Left lung (tissue), 10 donors: ENCODE results near the gene BEAN1. TPM values are rescaled to one million over a fixed set of nuclear protein-coding genes. Genes with fewer than 3 reads are reported as not detected.

ENCODE experiments used
- ATAC-seq: fragments of 200-7000 bp; cut with Tn5 transposase; one replicate; pipeline ENCODE4 v1.9.1; 2020; ENCODE audit warnings: moderate library complexity
- DNase-seq, 4 donors: peaks; one replicate each; pipeline ENCODE4 v3.0.0-alpha.2; 2013 to 2020
- H3K27ac ChIP-seq, 2 donors: fragments of 200-600 bp; sonication (generic) in 1 of 2; one replicate each; pipeline versions ENCODE4 v1.5.0 to v1.8.0; 2020 to 2021
- H3K27me3 ChIP-seq, 2 donors: fragments of 200-600 bp; sonication (generic) in 1 of 2; one replicate each; pipeline versions ENCODE4 v1.5.0 to v1.8.0; 2020 to 2021
- H3K36me3 ChIP-seq, 2 donors: fragments of 200-600 bp; sonication (generic) in 1 of 2; one replicate each; pipeline versions ENCODE4 v1.5.0 to v1.8.0; 2020 to 2021
- H3K4me1 ChIP-seq, 2 donors: fragments of 200-600 bp; one replicate each; pipeline ENCODE4 v1.8.0; 2021
- H3K4me3 ChIP-seq, 2 donors: fragments of 200-600 bp; sonication (generic) in 1 of 2; one replicate each; pipeline versions ENCODE4 v1.5.0 to v1.8.0; 2020 to 2021; ENCODE audit warnings: mild to moderate bottlenecking in 1 of 2
- H3K9me3 ChIP-seq, 2 donors: fragments of 200-600 bp; sonication (generic) in 1 of 2; one replicate each; pipeline versions ENCODE4 v1.5.0 to v1.8.0; 2020 to 2021
- intact Hi-C, 2 donors: fragments of 100-400 bp; cut with DNase I; formaldehyde crosslinking; loops; one replicate each; pipeline versions ENCODE4 v1.11.2 to v1.14.2; 2022
- polyA plus RNA-seq, 6 donors: library from polyadenylated mRNA; unstranded; fragments of 120-200 nt; gene quantifications; one replicate each; pipeline ENCODE4 v1.2.1, GENCODE V29; 2013; ENCODE audit not compliant: insufficient read length in 6 of 6
- total RNA-seq, 2 donors: library from RNA; stranded (reverse); fragmentation: NEBNext Ultra II Directional; extraction: Animal tissue kit (Norgen Biotek cat#: 25700); gene quantifications; one replicate each; pipeline ENCODE4 v1.2.1, GENCODE V29; 2021
- TF ChIP-seq, protein P1 (sequence below), 2 donors: fragments of 200-600 bp; sonication (generic) in 1 of 2; IDR thresholded peaks; one replicate each; pipeline versions ENCODE4 v1.5.0 to v1.8.0; 2021; ENCODE audit warnings: antibody characterized with exemption in 2 of 2
- donor health status: DM: no; HTN: yes; CAD: no.
- donor health status: DM: no; HTN: no; CAD: no.

Gene BEAN1
- total and polyA plus RNA-seq, 8 donors = 0.65 to 13.6 (median 10.8) TPM

GRCh38 chr16:66430214-66430613, 3.1 kb downstream of the BEAN1 start:
- Histone ChIP-seq H3K36me3 (no peaks in the 10 kb centered on the region), H3K9me3 (no peaks in the 10 kb centered on the region), H3K27ac (no peak overlapping the region), H3K4me1 (peaks cover 11 to 18% of the 10 kb centered on the region in 2 donors), H3K27me3 (peaks cover 32 to 68% of the 10 kb centered on the region in 2 donors), H3K4me3 (no peak overlapping the region)
- ATAC-seq = no peak
- TF ChIP-seq, protein P1, sequence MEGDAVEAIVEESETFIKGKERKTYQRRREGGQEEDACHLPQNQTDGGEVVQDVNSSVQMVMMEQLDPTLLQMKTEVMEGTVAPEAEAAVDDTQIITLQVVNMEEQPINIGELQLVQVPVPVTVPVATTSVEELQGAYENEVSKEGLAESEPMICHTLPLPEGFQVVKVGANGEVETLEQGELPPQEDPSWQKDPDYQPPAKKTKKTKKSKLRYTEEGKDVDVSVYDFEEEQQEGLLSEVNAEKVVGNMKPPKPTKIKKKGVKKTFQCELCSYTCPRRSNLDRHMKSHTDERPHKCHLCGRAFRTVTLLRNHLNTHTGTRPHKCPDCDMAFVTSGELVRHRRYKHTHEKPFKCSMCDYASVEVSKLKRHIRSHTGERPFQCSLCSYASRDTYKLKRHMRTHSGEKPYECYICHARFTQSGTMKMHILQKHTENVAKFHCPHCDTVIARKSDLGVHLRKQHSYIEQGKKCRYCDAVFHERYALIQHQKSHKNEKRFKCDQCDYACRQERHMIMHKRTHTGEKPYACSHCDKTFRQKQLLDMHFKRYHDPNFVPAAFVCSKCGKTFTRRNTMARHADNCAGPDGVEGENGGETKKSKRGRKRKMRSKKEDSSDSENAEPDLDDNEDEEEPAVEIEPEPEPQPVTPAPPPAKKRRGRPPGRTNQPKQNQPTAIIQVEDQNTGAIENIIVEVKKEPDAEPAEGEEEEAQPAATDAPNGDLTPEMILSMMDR (IDR thresholded peaks at IDR 0.05) = no peak
- intact Hi-C loops = no loop called here
- DNase-seq = no peak

DNA sequence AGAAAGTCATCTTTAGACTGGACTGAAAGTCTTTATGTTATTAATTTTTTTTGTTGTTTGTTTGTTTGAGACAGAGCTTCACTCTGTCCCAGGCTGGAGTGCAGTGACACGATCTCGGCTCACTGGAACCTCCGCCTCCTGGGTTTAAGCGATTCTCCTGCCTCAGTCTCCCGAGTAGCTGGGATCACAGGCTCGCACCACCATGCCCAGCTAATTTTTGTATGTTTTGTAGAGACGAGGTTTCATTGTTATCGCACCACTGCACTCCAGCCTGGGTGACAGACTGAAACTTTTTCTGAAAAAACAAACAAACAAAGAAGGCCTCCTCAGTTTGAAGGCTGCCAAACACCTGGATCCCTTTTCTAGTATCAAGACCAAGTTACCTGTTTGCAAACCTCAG, 4.7 kb downstream of the BEAN1 start:
- TF ChIP-seq, protein P1 (IDR thresholded peaks at IDR 0.05) = no peak
- H3K27me3 ChIP-seq = peaks cover 17 to 52% of the 10 kb centered on the region in 2 donors

DNA sequence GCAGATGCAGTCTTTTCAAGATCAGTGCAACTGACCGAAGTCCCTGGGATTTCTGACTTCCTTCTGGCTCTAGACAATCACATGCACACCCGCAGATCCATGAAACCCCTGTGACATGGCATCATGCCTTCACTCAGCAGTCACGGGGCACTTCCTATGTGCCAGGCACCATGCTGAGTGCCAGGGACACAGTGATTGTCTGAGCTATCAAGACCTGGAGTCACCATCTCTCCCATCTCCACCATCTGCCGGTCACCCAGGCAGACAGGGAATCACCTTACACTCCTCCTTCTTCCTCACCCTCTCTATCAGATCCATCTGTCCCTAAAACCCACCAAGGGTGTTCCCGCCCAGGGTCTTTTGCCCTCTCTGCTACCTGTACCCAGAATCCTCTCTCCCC, 5.3 kb downstream of the BEAN1 start:
- H3K4me1 ChIP-seq = peaks cover 9% of the 10 kb centered on the region in 2 donors
- H3K9me3 ChIP-seq = no peaks in the 10 kb centered on the region
- no peak for ATAC-seq
- H3K4me3 ChIP-seq = no peak overlapping the region
- no peaks in the 10 kb centered on the region for H3K36me3 ChIP-seq
- H3K27ac ChIP-seq = no peak overlapping the region
- peaks cover 15 to 48% of the 10 kb centered on the region in 2 donors for H3K27me3 ChIP-seq
- TF ChIP-seq, protein P1 (IDR thresholded peaks at IDR 0.05) = no peak
- no peak for DNase-seq
- intact Hi-C loops = no loop called here

More for the DNA sequence above, 4.7 kb downstream of the BEAN1 start:
- Histone ChIP-seq H3K27ac (no peak overlapping the region), H3K9me3 (no peaks in the 10 kb centered on the region), H3K36me3 (no peaks in the 10 kb centered on the region), H3K4me3 (no peak overlapping the region), H3K4me1 (peaks cover 9 to 12% of the 10 kb centered on the region in 2 donors)
- ATAC-seq (no peak), DNase-seq (no peak)
- intact Hi-C loops = no loop called here

GRCh38 chr16:66434619-66435430, 7.7 kb downstream of the BEAN1 start:
- ATAC-seq = no peak
- intact Hi-C loops = no loop called here

GRCh38 chr16:66435896-66436295, 8.8 kb downstream of the BEAN1 start:
- TF ChIP-seq, protein P1 (IDR thresholded peaks at IDR 0.05) = no peak
- Histone ChIP-seq H3K36me3 (no peaks in the 10 kb centered on the region), H3K9me3 (no peaks in the 10 kb centered on the region), H3K4me3 (no peak overlapping the region), H3K27ac (no peak overlapping the region), H3K4me1 (no peaks in the 10 kb centered on the region), H3K27me3 (peaks cover 0 to 19% of the 10 kb centered on the region in 2 donors)
- DNase-seq = no peak
- intact Hi-C loops = no loop called here
- ATAC-seq = no peak

More at GRCh38 chr16:66434619-66435430, 7.7 kb downstream of the BEAN1 start:
- no peak for DNase-seq
- H3K27ac ChIP-seq = no peak overlapping the region
- TF ChIP-seq, protein P1 (IDR thresholded peaks at IDR 0.05) = no peak
- no peak overlapping the region for H3K4me3 ChIP-seq
- peaks cover 0 to 24% of the 10 kb centered on the region in 2 donors for H3K27me3 ChIP-seq
- no peaks in the 10 kb centered on the region for H3K4me1 ChIP-seq
- H3K9me3 ChIP-seq = no peaks in the 10 kb centered on the region
- H3K36me3 ChIP-seq = no peaks in the 10 kb centered on the region
